HG03039 (cell line): ENCODE results near the gene P4HB.

ENCODE experiments used
- ATAC-seq: cut with Tn5 transposase; IDR thresholded peaks from one replicate; pipeline ENCODE4 v1.9.1; 2021; ENCODE audit warnings: mild to moderate bottlenecking, moderate library complexity; ENCODE audit not compliant: unreplicated experiment

P4HB gene

GRCh38 chr17:81898029-81898866, 37.9 kb upstream of the P4HB start:
- ATAC-seq: no peak

- ATAC-seq: no peak
These were observed 35.1 kb upstream of the P4HB start for GRCh38 chr17:81895400-81895799.

- ATAC-seq: no peak
These were observed 30.9 kb upstream of the P4HB start for GRCh38 chr17:81891303-81891552.

- peak; percentile 17 for ATAC-seq
These were observed 30.3 kb upstream of the P4HB start for GRCh38 chr17:81890447-81891302.

GRCh38 chr17:81889602-81890001, 29.3 kb upstream of the P4HB start:
- no peak for ATAC-seq

- no peak for ATAC-seq
These were observed 28.8 kb upstream of the P4HB start for GRCh38 chr17:81888988-81889595.

- no peak for ATAC-seq
These were observed 28.0 kb upstream of the P4HB start for GRCh38 chr17:81888105-81888987.

GRCh38 chr17:81885869-81886548, 25.7 kb upstream of the P4HB start:
- no peak for ATAC-seq

- no peak for ATAC-seq
These were observed 25.1 kb upstream of the P4HB start for GRCh38 chr17:81885454-81885853.

- ATAC-seq: no peak
These were observed 24.6 kb upstream of the P4HB start for GRCh38 chr17:81884968-81885367.

- no peak for ATAC-seq
These were observed 24.2 kb upstream of the P4HB start for GRCh38 chr17:81884520-81884919.

GRCh38 chr17:81879121-81879520, 18.8 kb upstream of the P4HB start:
- ATAC-seq: no peak

GRCh38 chr17:81878294-81878693, 18.0 kb upstream of the P4HB start:
- no peak for ATAC-seq

- ATAC-seq: no peak
These were observed 17.2 kb upstream of the P4HB start for GRCh38 chr17:81877569-81877968.

GRCh38 chr17:81871387-81872230, 11.3 kb upstream of the P4HB start:
- peak; percentile 48 for ATAC-seq

- peak; percentile 10 for ATAC-seq
These were observed 10.6 kb upstream of the P4HB start, which contains the start of gene ARHGDIA for GRCh38 chr17:81870981-81871386. TSS of gene ARHGDIA (minus strand) at chr17:81871337. CDS start at chr17:81869930, 1,407 bp downstream.

GRCh38 chr17:81870131-81870980, 10.0 kb upstream of the P4HB start:
- peak; percentile 14 for ATAC-seq
